Liver (tissue), 3 donors: ENCODE measurements around the gene ZNF536.

Experiments used
- CTCF ChIP-seq: fragments of 150-350 bp; IDR thresholded peaks from 2 replicates; pipeline ENCODE4 v1.5.1; 2017; ENCODE audit warnings: improper control_type of control experiment, low read depth, low read length; ENCODE audit not compliant: missing input control
- HNF4G ChIP-seq: IDR thresholded peaks from 2 replicates; pipeline ENCODE4 v1.6.1; 2016; ENCODE audit warnings: antibody characterized with exemption
- REST ChIP-seq: IDR thresholded peaks from 2 replicates; pipeline ENCODE4 v1.6.1; 2016; ENCODE audit warnings: antibody characterized with exemption, mild to moderate bottlenecking
- SP1 ChIP-seq: IDR thresholded peaks from 2 replicates; pipeline ENCODE4 v1.6.1; 2018; ENCODE audit warnings: antibody characterized with exemption, mild to moderate bottlenecking
- ZBTB33 ChIP-seq: IDR thresholded peaks from 2 replicates; pipeline ENCODE4 v1.6.1; 2016; ENCODE audit warnings: antibody characterized with exemption
- donor health status: healthy.
- donor health status: healthy.

DNA sequence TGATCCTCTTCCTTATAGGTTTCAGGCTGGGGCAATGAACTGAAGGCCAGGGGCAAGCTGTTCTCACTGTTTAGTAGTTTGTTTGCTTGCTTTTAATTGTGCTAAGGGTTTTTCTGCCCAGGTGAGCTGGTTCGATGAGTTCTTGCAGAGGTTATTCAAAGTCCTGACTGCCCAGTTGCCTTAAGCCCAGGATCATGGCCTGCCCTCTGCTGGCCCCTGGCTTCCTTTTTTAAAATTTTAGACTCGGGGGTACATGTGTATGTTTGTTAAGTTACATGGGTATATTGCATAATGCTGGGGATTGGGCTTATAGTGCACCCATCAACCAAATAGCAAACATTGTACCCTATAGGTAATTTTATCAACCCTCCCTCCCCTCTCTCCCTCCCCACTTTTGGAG lies 65.7 kb downstream of the ZNF536 start:
- TF ChIP-seq CTCF (no peak), HNF4G (no peak), SP1 (no peak), REST (no peak), ZBTB33 (no peak)
